Stimulated activated CD4-positive, alpha-beta T cell treated with anti-CD3 and anti-CD28 coated beads, Interleukin-1b, Interleukin-23, amount 100 ng/mL, for 4 hours (primary cell): ENCODE results near the gene RRP7A.
"Not testable (repeated sequence)": the region's sequence is repeated elsewhere in the genome, so short reads cannot be mapped to it uniquely, and the experiment has no call there.

Source experiments
- DNase-seq, 2 donors: peaks; one replicate each; pipeline ENCODE4 v3.0.0-alpha.2; 2020; ENCODE audit warnings: low read depth in 2 of 2

Gene RRP7A

GRCh38 chr22:42536166-42536565, 16.6 kb upstream of the RRP7A start:
- no peak for DNase-seq

- not testable (repeated sequence) for DNase-seq
Measured at GRCh38 chr22:42535082-42535731, 15.6 kb upstream of the RRP7A start.

GRCh38 chr22:42533638-42533977, 14.0 kb upstream of the RRP7A start:
- DNase-seq = no peak

GRCh38 chr22:42531401-42532084, 11.9 kb upstream of the RRP7A start:
- not testable (repeated sequence) for DNase-seq

GRCh38 chr22:42529435-42529834, 9.8 kb upstream of the RRP7A start:
- DNase-seq = not testable (repeated sequence)

- DNase-seq = no peak
Measured at GRCh38 chr22:42528591-42529307, 9.2 kb upstream of the RRP7A start.

- DNase-seq = no peak
Measured at GRCh38 chr22:42522546-42522945, 3.0 kb upstream of the RRP7A start.

GRCh38 chr22:42521228-42521546, 1.6 kb upstream of the RRP7A start:
- no peak for DNase-seq

GRCh38 chr22:42518638-42519524, 715 bp downstream of the RRP7A start:
- DNase-seq = not testable (repeated sequence)

GRCh38 chr22:42517103-42517502, 2.5 kb downstream of the RRP7A start:
- DNase-seq = not testable (repeated sequence)

- no peak for DNase-seq
Measured at GRCh38 chr22:42515896-42516295, 3.7 kb downstream of the RRP7A start.

GRCh38 chr22:42515304-42515703, 4.3 kb downstream of the RRP7A start:
- not testable (repeated sequence) for DNase-seq

- DNase-seq = not testable (repeated sequence)
Measured at GRCh38 chr22:42514331-42514730, 5.3 kb downstream of the RRP7A start.

GRCh38 chr22:42512273-42512990, 7.2 kb downstream of the RRP7A start:
- DNase-seq = not testable (repeated sequence)

GRCh38 chr22:42511401-42511891, 8.2 kb downstream of the RRP7A start:
- no peak for DNase-seq

GRCh38 chr22:42509548-42509947, 10.0 kb downstream of the RRP7A start:
- no peak for DNase-seq

GRCh38 chr22:42508975-42509364, 10.6 kb downstream of the RRP7A start:
- DNase-seq = not testable (repeated sequence)

GRCh38 chr22:42508327-42508974, 11.1 kb downstream of the RRP7A start:
- DNase-seq = not testable (repeated sequence)

- DNase-seq = no peak
Measured at GRCh38 chr22:42500836-42501179, 18.8 kb downstream of the RRP7A start.

GRCh38 chr22:42500161-42500835, 19.3 kb downstream of the RRP7A start:
- DNase-seq = peak; percentile 73
